ENCODE results near the gene SLC25A23. TPM values are rescaled to one million over a fixed set of nuclear protein-coding genes. Genes with fewer than 3 reads are reported as not detected.

SLC25A23 gene
- total and polyA plus RNA-seq, 2 experiments from 2014 or later, result 56.6 to 59.0 TPM

- no peaks in the 10 kb centered on the region for H3K9me2 ChIP-seq (replicated peaks; ENCODE audit: insufficient read depth)
- no peaks in the 10 kb centered on the region for H4K20me1 ChIP-seq (ENCODE audit: insufficient read depth, poor library complexity, severe bottlenecking)
- H3K79me2 ChIP-seq, result no peaks in the 10 kb centered on the region
- 93% methylated on average over 3 of the region's 3 CpGs for WGBS (ENCODE audit: low lambda C conversion rate, missing lambda C conversion rate)
- DNase-seq (ENCODE audit: low spot score), result no peak
- no peak overlapping the region for H2AFZ ChIP-seq
- H3K4me1 ChIP-seq (ENCODE audit: insufficient read depth), result no peaks in the 10 kb centered on the region
- H3K4me3 ChIP-seq, result no peak overlapping the region
- no peaks in the 10 kb centered on the region for H3K27me3 ChIP-seq
- H3K27ac ChIP-seq, result no peak overlapping the region
- H3K9me3 ChIP-seq (ENCODE audit: low read depth), result no peaks in the 10 kb centered on the region
- no peaks in the 10 kb centered on the region for H3K36me3 ChIP-seq (replicated peaks; ENCODE audit: insufficient read depth, low read depth)
- no peak overlapping the region for H3K4me2 ChIP-seq
- no peak for TF ChIP-seq EZH2 (IDR thresholded peaks at IDR 0.05; ENCODE audit: borderline replicate concordance)
- no peak for TF ChIP-seq EZH2phosphoT487 (IDR thresholded peaks at IDR 0.05; ENCODE audit: low read depth, severe bottlenecking, unreplicated experiment)
- no peak for TF ChIP-seq CTCF (IDR thresholded peaks at IDR 0.05; ENCODE audit: poor library complexity)
Measured at GRCh38 chr19:6440905-6441304, 18.7 kb downstream of the SLC25A23 start.

GRCh38 chr19:6439743-6440142 is 19.8 kb downstream of the SLC25A23 start:
- no peaks in the 10 kb centered on the region for H3K36me3 ChIP-seq (replicated peaks; ENCODE audit: insufficient read depth, low read depth)
- no peak overlapping the region for H3K4me3 ChIP-seq
- no peaks in the 10 kb centered on the region for H3K9me3 ChIP-seq (ENCODE audit: low read depth)
- H3K79me2 ChIP-seq, result no peaks in the 10 kb centered on the region
- no peaks in the 10 kb centered on the region for H3K9me2 ChIP-seq (replicated peaks; ENCODE audit: insufficient read depth)
- H3K27ac ChIP-seq, result no peak overlapping the region
- no peaks in the 10 kb centered on the region for H3K27me3 ChIP-seq
- no peak for DNase-seq (ENCODE audit: low spot score)
- TF ChIP-seq EZH2 (IDR thresholded peaks at IDR 0.05; ENCODE audit: borderline replicate concordance), result no peak
- no peak for TF ChIP-seq CTCF (IDR thresholded peaks at IDR 0.05; ENCODE audit: poor library complexity)
- no peak for TF ChIP-seq EZH2phosphoT487 (IDR thresholded peaks at IDR 0.05; ENCODE audit: low read depth, severe bottlenecking, unreplicated experiment)
- H2AFZ ChIP-seq, result no peak overlapping the region
- H4K20me1 ChIP-seq (ENCODE audit: insufficient read depth, poor library complexity, severe bottlenecking), result no peaks in the 10 kb centered on the region
- no peaks in the 10 kb centered on the region for H3K4me1 ChIP-seq (ENCODE audit: insufficient read depth)
- WGBS (ENCODE audit: low lambda C conversion rate, missing lambda C conversion rate), result 89% methylated on average over 4 of the region's 4 CpGs
- no peak overlapping the region for H3K4me2 ChIP-seq

GRCh38 chr19:6433663-6434062 is 25.9 kb downstream of the SLC25A23 start, which contains the start of gene SLC25A41:
TSS of gene SLC25A41 (minus strand) at chr19:6433763. CDS start at chr19:6433693, 70 bp downstream.
- H3K9me2 ChIP-seq (replicated peaks; ENCODE audit: insufficient read depth), result no peaks in the 10 kb centered on the region
- H4K20me1 ChIP-seq (ENCODE audit: insufficient read depth, poor library complexity, severe bottlenecking), result no peaks in the 10 kb centered on the region
- H2AFZ ChIP-seq, result no peak within 1 kb of the TSS
- no peak within 1 kb of the TSS for H3K4me2 ChIP-seq
- no peaks in the 10 kb centered on the region for H3K27me3 ChIP-seq
- H3K27ac ChIP-seq, result no peak within 1 kb of the TSS
- H3K79me2 ChIP-seq, result no peaks in the 10 kb centered on the region
- no peaks in the 10 kb centered on the region for H3K4me1 ChIP-seq (ENCODE audit: insufficient read depth)
- DNase-seq (ENCODE audit: low spot score), result no peak
- no peaks in the 10 kb centered on the region for H3K9me3 ChIP-seq (ENCODE audit: low read depth)
- 96% methylated on average over 10 of the region's 10 CpGs for WGBS (ENCODE audit: low lambda C conversion rate, missing lambda C conversion rate)
- no peaks in the 10 kb centered on the region for H3K36me3 ChIP-seq (replicated peaks; ENCODE audit: insufficient read depth, low read depth)
- no peak within 1 kb of the TSS for H3K4me3 ChIP-seq
- no peak for TF ChIP-seq EZH2 (IDR thresholded peaks at IDR 0.05; ENCODE audit: borderline replicate concordance)
- no peak for TF ChIP-seq EZH2phosphoT487 (IDR thresholded peaks at IDR 0.05; ENCODE audit: low read depth, severe bottlenecking, unreplicated experiment)
- no peak for TF ChIP-seq CTCF (IDR thresholded peaks at IDR 0.05; ENCODE audit: poor library complexity)

GRCh38 chr19:6433165-6433564 is 26.4 kb downstream of the SLC25A23 start:
- Histone ChIP-seq H2AFZ (no peak overlapping the region), H3K9me3 (ENCODE audit: low read depth) (no peaks in the 10 kb centered on the region), H3K9me2 (replicated peaks; ENCODE audit: insufficient read depth) (no peaks in the 10 kb centered on the region), H3K79me2 (no peaks in the 10 kb centered on the region), H3K27ac (no peak overlapping the region), H3K36me3 (replicated peaks; ENCODE audit: insufficient read depth, low read depth) (no peaks in the 10 kb centered on the region), H3K4me3 (no peak overlapping the region), H4K20me1 (ENCODE audit: insufficient read depth, poor library complexity, severe bottlenecking) (no peaks in the 10 kb centered on the region), H3K27me3 (no peaks in the 10 kb centered on the region), H3K4me2 (no peak overlapping the region), H3K4me1 (ENCODE audit: insufficient read depth) (no peaks in the 10 kb centered on the region)
- 82% methylated on average over 11 of the region's 11 CpGs for WGBS (ENCODE audit: low lambda C conversion rate, missing lambda C conversion rate)
- no peak for DNase-seq (ENCODE audit: low spot score)
- no peak for TF ChIP-seq CTCF (IDR thresholded peaks at IDR 0.05; ENCODE audit: poor library complexity)
- TF ChIP-seq EZH2 (IDR thresholded peaks at IDR 0.05; ENCODE audit: borderline replicate concordance), result no peak
- no peak for TF ChIP-seq EZH2phosphoT487 (IDR thresholded peaks at IDR 0.05; ENCODE audit: low read depth, severe bottlenecking, unreplicated experiment)
